GM11168 (cell line): ENCODE measurements around the gene HINT3.
"Not testable (repeated sequence)": the region's sequence is repeated elsewhere in the genome, so short reads cannot be mapped to it uniquely, and the experiment has no call there.

Experiments
- in situ Hi-C: fragments of 300-500 bp; cut with MboI; formaldehyde crosslinking; loops from one replicate; pipeline ENCODE4 v1.12.0; 2022; ENCODE audit warnings: low sequenced_read_pairs; ENCODE audit not compliant: unreplicated experiment

The HINT3 gene

GRCh38 chr6:125956506-125957390 is at the start of gene HINT3:
Gene HINT3, plus strand, starts transcription at chr6:125956770. Its CDS starts 208 bp downstream, at chr6:125956978.
- in situ Hi-C loops: loop anchor here (25.0 kb wide), 1 partner anchor 644 kb away; the partner anchor contains the start of gene HDDC2

- in situ Hi-C loops: no loop called here
Measured at GRCh38 chr6:125910527-125910926, 46.0 kb upstream of the HINT3 start.

- in situ Hi-C loops: not testable (repeated sequence)
Measured at GRCh38 chr6:125911051-125911451, 45.5 kb upstream of the HINT3 start.

GRCh38 chr6:125912430-125912829 is 44.1 kb upstream of the HINT3 start:
- in situ Hi-C loops: not testable (repeated sequence)

- in situ Hi-C loops: no loop called here
Measured at GRCh38 chr6:125913145-125913544, 43.4 kb upstream of the HINT3 start.

- in situ Hi-C loops: no loop called here
Measured at GRCh38 chr6:125913864-125914351, 42.7 kb upstream of the HINT3 start.

- in situ Hi-C loops: no loop called here
Measured at GRCh38 chr6:125918230-125918629, 38.3 kb upstream of the HINT3 start.

- in situ Hi-C loops: no loop called here
Measured at GRCh38 chr6:125918681-125919566, 37.6 kb upstream of the HINT3 start.

- in situ Hi-C loops: no loop called here
Measured at GRCh38 chr6:125919618-125920017, 37.0 kb upstream of the HINT3 start.

- in situ Hi-C loops: no loop called here
Measured at GRCh38 chr6:125922322-125922860, 34.2 kb upstream of the HINT3 start.

- in situ Hi-C loops: no loop called here
Measured at GRCh38 chr6:125923366-125923877, 33.1 kb upstream of the HINT3 start.

GRCh38 chr6:125924169-125924568 is 32.4 kb upstream of the HINT3 start:
- in situ Hi-C loops: no loop called here

- in situ Hi-C loops: no loop called here
Measured at GRCh38 chr6:125924697-125925358, 31.7 kb upstream of the HINT3 start.

- in situ Hi-C loops: no loop called here
Measured at GRCh38 chr6:125926711-125927110, 29.9 kb upstream of the HINT3 start.

- in situ Hi-C loops: no loop called here
Measured at GRCh38 chr6:125927761-125928160, 28.8 kb upstream of the HINT3 start.

- in situ Hi-C loops: no loop called here
Measured at GRCh38 chr6:125930765-125931418, 25.7 kb upstream of the HINT3 start.

- in situ Hi-C loops: no loop called here
Measured at GRCh38 chr6:125931733-125932450, 24.7 kb upstream of the HINT3 start.

GRCh38 chr6:125932451-125932795 is 24.1 kb upstream of the HINT3 start:
- in situ Hi-C loops: no loop called here

GRCh38 chr6:125935520-125935919 is 21.1 kb upstream of the HINT3 start:
- in situ Hi-C loops: not testable (repeated sequence)
